Stimulated activated CD8-positive, alpha-beta memory T cell treated with anti-CD3 and anti-CD28 coated beads, Interleukin-4, amount 100 ng/mL, for 4 hours (primary cell): ENCODE measurements around the gene RBM17.
A peak's percentile ranks its signal among the peaks of the same experiment; 100 is the strongest.
"Not testable (repeated sequence)": the region's sequence is repeated elsewhere in the genome, so short reads cannot be mapped to it uniquely, and the experiment has no call there.

ENCODE experiments used
- DNase-seq, 2 donors: peaks; one replicate each; pipeline ENCODE4 v3.0.0-alpha.2; 2020; ENCODE audit warnings: low read depth in 2 of 2, low spot score in 1 of 2

RBM17 gene

GRCh38 chr10:6088721-6089333, at the start of gene RBM17:
TSS of gene RBM17 (plus strand) at chr10:6089034. CDS start at chr10:6097066, 8,032 bp downstream.
- DNase-seq: peak; percentile 95 to 97

DNA sequence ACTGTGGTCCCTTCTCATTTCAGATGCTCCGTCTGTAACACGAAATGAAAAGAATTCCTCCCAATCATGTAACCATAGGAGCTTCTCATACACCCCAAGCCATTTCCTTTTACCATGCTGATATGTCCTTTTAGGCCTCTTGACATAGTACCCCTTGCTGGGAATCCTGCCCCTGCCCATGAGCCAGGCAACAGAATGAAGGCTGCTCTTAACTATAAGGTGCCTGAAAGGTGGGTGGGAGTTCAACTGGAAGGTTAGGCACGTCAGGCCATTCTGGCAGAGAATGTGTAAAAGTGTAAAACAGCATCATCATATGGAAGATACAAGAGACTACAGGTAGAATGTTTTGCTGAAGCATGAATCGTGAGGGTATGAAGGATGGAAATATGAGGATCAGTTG, 49.1 kb upstream of the RBM17 start:
- no peak for DNase-seq

- DNase-seq: no peak
Observed at GRCh38 chr10:6040205-6040604, 48.6 kb upstream of the RBM17 start.

DNA sequence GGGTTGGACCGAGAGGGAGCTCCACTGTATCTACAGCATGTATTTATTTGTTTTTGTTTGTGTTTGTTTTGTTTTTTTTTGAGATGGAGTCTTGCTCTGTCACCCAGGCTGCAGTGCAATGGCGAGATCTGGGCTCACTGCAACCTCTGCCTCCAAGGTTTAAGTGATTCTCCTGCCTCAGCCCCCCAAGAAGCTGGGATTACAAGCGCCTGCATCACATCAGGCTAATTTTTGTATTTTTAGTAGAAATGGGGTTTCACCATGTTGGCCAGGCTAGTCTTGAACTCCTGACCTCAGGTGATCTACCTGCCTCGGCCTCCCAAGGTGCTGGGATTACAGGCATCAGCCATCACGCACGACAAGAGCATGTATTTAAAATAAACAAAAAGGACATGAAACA, 45.5 kb upstream of the RBM17 start:
- not testable (repeated sequence) for DNase-seq

- DNase-seq: no peak
Observed at GRCh38 chr10:6044060-6044459, 44.8 kb upstream of the RBM17 start.

DNA sequence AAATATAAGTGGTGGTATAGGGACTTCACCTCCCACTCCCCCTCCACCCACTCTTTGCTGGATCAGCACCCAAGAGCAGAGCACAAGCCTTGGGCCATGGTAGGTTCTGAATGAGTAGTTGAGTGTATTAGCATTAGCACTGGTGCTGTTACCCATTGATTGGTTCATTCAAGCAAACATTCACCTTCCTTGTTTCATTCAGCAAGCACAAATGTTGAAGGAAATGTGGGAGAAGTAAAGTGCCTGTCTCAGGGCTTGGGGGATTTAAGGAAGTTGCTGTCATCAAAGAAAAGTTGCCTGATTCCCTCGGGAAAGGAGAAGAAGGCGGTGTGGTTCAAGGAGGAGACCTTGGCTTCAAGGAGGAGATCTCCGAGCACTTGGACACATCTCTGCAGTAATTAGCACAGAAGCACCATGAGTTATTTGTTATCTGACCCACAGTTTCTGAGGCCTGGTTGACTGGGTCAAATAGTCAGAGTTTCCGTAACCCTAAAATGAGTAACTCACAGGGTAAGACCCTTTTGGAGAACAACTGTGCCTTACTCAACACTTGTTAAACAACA, 44.0 kb upstream of the RBM17 start:
- DNase-seq: no peak

- no peak for DNase-seq
Observed at GRCh38 chr10:6045314-6045848, 43.5 kb upstream of the RBM17 start.

- DNase-seq: no peak
Observed at GRCh38 chr10:6045878-6046772, 42.7 kb upstream of the RBM17 start.

DNA sequence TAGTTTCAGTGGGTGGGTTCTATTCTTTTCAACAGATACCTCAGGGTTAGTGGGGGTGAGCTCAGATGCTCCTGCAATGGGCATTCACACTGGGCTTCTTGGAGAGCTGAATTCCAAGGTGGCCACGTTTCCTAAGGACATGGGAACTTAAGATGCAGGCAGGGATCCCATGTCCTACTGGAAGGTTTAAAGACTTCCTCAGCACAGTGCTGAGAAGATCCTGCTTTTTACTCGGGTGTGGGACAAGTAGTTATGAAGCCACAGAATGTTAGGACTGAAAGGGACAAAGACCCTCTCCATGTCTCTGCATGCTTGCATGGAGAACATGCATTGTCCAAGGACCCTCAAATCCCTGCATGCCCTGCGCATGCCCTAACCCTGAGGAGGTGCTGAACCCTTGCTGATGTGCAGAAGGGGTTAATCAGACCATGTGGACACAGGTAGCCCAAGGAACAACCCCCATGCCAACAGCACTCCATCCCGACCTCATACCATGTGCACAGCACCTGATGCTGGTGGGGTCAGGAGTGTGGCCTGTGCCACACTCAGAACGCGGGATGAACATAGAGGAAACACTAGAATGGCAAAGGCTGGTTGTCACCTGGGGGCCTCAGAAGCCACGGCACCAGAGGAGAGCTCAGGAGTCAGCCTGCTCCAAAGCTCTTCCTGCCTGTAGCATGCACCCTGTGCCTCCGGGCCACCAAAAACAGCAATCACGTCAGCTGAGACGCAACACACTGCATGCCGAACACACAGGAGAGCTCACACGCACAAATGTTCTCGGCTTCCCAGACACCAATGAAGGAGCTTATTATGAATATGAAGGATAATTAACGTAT, 41.8 kb upstream of the RBM17 start:
- DNase-seq: no peak

DNA sequence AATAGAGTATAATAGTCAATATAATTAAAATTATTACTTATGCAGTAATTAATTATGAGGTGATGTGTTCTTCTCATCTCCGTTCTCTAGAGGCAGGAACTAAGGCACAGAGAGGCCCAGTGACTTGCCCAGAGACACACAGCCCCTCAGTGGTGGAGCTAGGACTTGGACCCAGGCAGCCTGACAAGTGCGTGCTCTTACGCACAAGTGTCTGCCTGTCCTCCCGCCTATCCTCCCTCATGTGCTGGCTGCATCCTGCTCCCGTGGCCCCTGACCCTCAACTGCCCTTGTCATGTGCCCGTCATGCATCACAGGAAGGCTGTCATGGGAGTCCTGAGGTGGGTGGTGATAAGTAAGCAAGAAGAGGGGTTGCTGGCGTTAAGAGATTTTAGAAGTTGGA, 41.0 kb upstream of the RBM17 start:
- no peak for DNase-seq

GRCh38 chr10:6048281-6049030, 40.4 kb upstream of the RBM17 start:
- no peak for DNase-seq

DNA sequence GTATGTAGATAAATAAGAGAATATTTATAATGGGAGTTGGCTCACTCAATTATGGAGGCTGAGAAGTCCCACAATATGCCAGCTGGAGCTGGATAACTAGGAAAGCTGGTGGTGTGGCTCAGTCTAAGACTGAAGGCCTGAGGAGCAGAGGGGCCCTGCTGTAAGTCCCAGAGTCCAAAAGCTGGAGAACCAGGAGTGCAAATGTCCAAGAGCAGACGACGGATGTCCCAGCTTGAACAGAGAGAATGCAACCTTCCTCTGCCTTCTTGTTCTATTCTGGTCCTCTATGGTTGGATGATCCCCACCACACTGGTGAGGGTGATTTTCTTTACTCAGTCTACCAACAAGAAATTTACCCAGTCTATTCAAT, 39.8 kb upstream of the RBM17 start:
- no peak for DNase-seq

DNA sequence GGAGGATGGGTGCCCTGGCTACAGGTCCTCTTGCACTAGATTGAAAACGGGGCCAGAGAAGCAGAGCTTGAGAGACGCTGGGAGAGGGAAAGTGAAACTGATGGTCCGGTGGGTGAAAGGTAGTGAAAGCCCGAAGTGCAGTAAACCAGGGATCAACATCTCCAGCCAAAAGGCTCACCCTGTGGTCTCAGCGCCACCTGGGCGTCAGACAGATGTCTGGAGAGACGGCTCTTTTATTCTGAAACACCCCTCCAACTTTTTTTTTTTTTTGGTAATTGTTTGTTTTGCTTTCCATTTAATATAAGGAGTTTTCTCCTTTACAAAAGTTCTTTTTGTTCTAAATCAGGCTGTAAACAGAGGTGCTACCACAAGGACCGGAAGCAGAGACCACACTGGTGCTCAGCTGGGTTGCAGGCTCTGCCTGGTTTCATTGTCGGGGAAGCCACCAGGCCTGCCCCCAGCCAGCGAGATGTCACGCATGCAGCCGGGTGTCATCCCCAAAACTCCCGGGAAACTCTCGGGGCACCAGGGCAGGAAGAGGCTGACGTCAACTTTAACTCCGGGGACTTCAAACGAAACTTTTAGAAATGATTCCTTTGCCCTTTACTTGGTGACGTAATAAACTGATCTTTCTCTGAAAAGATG, 37.9 kb upstream of the RBM17 start:
- DNase-seq: peak; percentile 81 to 89

GRCh38 chr10:6052247-6053221, 36.3 kb upstream of the RBM17 start:
- DNase-seq: peak; percentile 62 to 76

- DNase-seq: no peak
Observed at GRCh38 chr10:6053303-6053702, 35.5 kb upstream of the RBM17 start.

GRCh38 chr10:6053816-6054631, 34.8 kb upstream of the RBM17 start:
- DNase-seq: no peak

GRCh38 chr10:6054884-6055283, 34.0 kb upstream of the RBM17 start:
- DNase-seq: no peak

GRCh38 chr10:6055929-6056328, 32.9 kb upstream of the RBM17 start:
- no peak for DNase-seq
